ENCODE results near the gene EFCAB7.

EFCAB7 gene

GRCh38 chr1:63595435-63595834, 72.1 kb downstream of the EFCAB7 start:
- Mint-ChIP-seq H3K4me3 (peak overlapping the region; percentile 43 to 72 (median 70)), H3K9me3 (no peaks in the 10 kb centered on the region), H3K4me1 (peaks cover 23% of the 10 kb centered on the region), H3K27ac (peak overlapping the region in 1 of 3 experiments; percentile 7), H3K36me3 (ENCODE audit: low read depth) (peaks cover 9% of the 10 kb centered on the region), H3K27me3 (ENCODE audit: low read depth) (peaks cover 4% of the 10 kb centered on the region)
- TF ChIP-seq, protein P1, sequence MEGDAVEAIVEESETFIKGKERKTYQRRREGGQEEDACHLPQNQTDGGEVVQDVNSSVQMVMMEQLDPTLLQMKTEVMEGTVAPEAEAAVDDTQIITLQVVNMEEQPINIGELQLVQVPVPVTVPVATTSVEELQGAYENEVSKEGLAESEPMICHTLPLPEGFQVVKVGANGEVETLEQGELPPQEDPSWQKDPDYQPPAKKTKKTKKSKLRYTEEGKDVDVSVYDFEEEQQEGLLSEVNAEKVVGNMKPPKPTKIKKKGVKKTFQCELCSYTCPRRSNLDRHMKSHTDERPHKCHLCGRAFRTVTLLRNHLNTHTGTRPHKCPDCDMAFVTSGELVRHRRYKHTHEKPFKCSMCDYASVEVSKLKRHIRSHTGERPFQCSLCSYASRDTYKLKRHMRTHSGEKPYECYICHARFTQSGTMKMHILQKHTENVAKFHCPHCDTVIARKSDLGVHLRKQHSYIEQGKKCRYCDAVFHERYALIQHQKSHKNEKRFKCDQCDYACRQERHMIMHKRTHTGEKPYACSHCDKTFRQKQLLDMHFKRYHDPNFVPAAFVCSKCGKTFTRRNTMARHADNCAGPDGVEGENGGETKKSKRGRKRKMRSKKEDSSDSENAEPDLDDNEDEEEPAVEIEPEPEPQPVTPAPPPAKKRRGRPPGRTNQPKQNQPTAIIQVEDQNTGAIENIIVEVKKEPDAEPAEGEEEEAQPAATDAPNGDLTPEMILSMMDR (IDR thresholded peaks at IDR 0.05; ENCODE audit: unreplicated experiment in 3 of 3) = no peak

DNA sequence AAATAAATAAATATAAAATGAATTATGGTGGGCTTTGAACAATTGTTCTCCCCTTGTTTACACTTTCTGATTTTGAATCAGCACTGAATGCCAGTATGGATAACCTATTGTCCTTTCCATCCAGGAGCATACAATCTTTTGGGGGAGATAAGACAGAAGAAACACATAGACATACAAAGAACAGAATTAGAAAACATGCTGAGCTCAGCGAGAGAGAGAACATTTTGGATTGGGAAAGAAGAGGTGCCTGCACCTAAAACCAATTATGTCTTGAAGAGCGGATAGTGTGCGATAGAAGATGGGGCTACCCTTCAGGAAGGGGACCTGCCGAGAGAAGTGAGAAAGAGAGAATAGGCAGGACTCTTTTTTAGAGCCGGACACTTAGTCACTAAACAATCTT, 76.5 kb downstream of the EFCAB7 start:
- H3K27ac Mint-ChIP-seq = peak overlapping the region in 1 of 3 experiments; percentile 61
- TF ChIP-seq, protein P1 (IDR thresholded peaks at IDR 0.05; ENCODE audit: unreplicated experiment in 3 of 3) = no peak
- H3K4me3 Mint-ChIP-seq = no peak overlapping the region
- H3K27me3 Mint-ChIP-seq (ENCODE audit: low read depth) = no peaks in the 10 kb centered on the region
- H3K9me3 Mint-ChIP-seq = no peaks in the 10 kb centered on the region
- peaks cover 9% of the 10 kb centered on the region for H3K36me3 Mint-ChIP-seq (ENCODE audit: low read depth)
- peaks cover 18% of the 10 kb centered on the region for H3K4me1 Mint-ChIP-seq

GRCh38 chr1:63600248-63600647, 76.9 kb downstream of the EFCAB7 start:
- peaks cover 18% of the 10 kb centered on the region for H3K4me1 Mint-ChIP-seq
- TF ChIP-seq, protein P1 (IDR thresholded peaks at IDR 0.05; ENCODE audit: unreplicated experiment in 3 of 3) = no peak
- no peaks in the 10 kb centered on the region for H3K27me3 Mint-ChIP-seq (ENCODE audit: low read depth)
- H3K9me3 Mint-ChIP-seq = no peaks in the 10 kb centered on the region
- H3K36me3 Mint-ChIP-seq (ENCODE audit: low read depth) = peaks cover 9% of the 10 kb centered on the region
- H3K4me3 Mint-ChIP-seq = no peak overlapping the region
- peak overlapping the region in 1 of 3 experiments; percentile 61 for H3K27ac Mint-ChIP-seq

DNA sequence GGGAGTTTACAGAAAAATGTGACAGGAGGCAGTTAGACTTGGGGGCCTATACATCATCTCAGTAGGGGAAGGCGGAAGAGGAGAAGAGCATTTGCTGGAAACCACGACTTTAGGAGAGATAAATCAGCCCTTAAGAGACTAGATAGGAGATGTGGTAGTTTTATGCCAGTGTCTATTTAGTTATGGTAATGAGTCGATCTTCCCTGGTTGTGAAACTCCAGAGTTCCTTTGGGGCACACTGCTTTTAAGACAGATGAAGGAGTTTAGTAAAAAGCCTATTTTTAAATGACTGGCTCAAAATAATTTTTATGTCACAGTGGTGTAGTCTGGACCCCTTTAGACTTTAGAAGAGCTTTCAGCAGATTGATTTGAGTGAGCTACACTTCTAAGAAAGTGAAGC, 77.7 kb downstream of the EFCAB7 start:
- H3K27ac Mint-ChIP-seq = peak overlapping the region in 2 of 3 experiments; percentile 43 to 61
- H3K27me3 Mint-ChIP-seq (ENCODE audit: low read depth) = no peaks in the 10 kb centered on the region
- TF ChIP-seq, protein P1 (IDR thresholded peaks at IDR 0.05; ENCODE audit: unreplicated experiment in 3 of 3) = no peak
- peaks cover 9% of the 10 kb centered on the region for H3K36me3 Mint-ChIP-seq (ENCODE audit: low read depth)
- H3K4me1 Mint-ChIP-seq = peaks cover 15% of the 10 kb centered on the region
- no peaks in the 10 kb centered on the region for H3K9me3 Mint-ChIP-seq
- H3K4me3 Mint-ChIP-seq = no peak overlapping the region

- Mint-ChIP-seq H3K27me3 (ENCODE audit: low read depth) (no peaks in the 10 kb centered on the region), H3K36me3 (ENCODE audit: low read depth) (peaks cover 9% of the 10 kb centered on the region), H3K4me3 (no peak overlapping the region), H3K4me1 (peaks cover 15% of the 10 kb centered on the region), H3K9me3 (no peaks in the 10 kb centered on the region), H3K27ac (peak overlapping the region in 2 of 3 experiments; percentile 43 to 61)
- TF ChIP-seq, protein P1 (IDR thresholded peaks at IDR 0.05; ENCODE audit: unreplicated experiment in 3 of 3) = no peak
Observed at GRCh38 chr1:63601463-63601862, 78.1 kb downstream of the EFCAB7 start.

DNA sequence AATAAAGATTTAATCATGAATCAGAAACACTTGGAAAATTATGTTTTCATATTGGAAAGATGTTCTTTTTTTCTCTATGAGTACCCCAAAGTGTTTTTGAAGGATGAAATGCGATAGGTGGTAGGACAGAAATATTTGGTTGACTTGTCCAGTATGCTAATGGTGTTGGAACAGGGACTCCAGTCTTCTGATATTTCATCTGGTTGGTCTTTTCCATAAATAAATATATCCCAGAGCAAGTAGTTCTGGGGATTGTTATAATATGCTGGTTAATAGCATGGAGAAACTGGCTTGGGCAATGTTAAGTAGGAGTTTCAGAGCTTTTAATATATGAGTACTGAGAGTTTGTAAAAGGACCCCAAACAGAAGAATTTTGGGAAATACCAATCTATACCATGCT, 78.6 kb downstream of the EFCAB7 start:
- Mint-ChIP-seq H3K9me3 (no peaks in the 10 kb centered on the region), H3K4me1 (peaks cover 15% of the 10 kb centered on the region), H3K4me3 (no peak overlapping the region), H3K27ac (peak overlapping the region in 1 of 3 experiments; percentile 61), H3K27me3 (ENCODE audit: low read depth) (no peaks in the 10 kb centered on the region), H3K36me3 (ENCODE audit: low read depth) (peaks cover 7% of the 10 kb centered on the region)
- TF ChIP-seq, protein P1 (IDR thresholded peaks at IDR 0.05; ENCODE audit: unreplicated experiment in 3 of 3) = no peak
